Measurements from ENCODE around the gene CERS3.

GRCh38 chr15:100461049-100461448 is 67.7 kb downstream of the CERS3 start:
- no peak for TF ChIP-seq CTCF (IDR thresholded peaks at IDR 0.05)
- no peak for TF ChIP-seq POLR2AphosphoS5 (IDR thresholded peaks at IDR 0.05)
- TF ChIP-seq POLR2A (IDR thresholded peaks at IDR 0.05; ENCODE audit: low read depth): no peak

Measured in esophagus muscularis mucosa (tissue), 3 donors.